Ovary (tissue), 3 donors: ENCODE results near the gene PVALB.

Source experiments
- CTCF ChIP-seq, 3 donors: fragments of 450-650 bp in 2 of 3; fragments of 200-600 bp in 1 of 3; IDR thresholded peaks; one replicate each; pipeline versions ENCODE4 v1.5.1 to v1.8.0; 2016 to 2022; ENCODE audit warnings: antibody characterized with exemption in 3 of 3, mild to moderate bottlenecking in 1 of 3
- EP300 ChIP-seq: sonication (generic); formaldehyde crosslinking; IDR thresholded peaks from one replicate; pipeline ENCODE4 v1.6.1; 2017; ENCODE audit warnings: antibody characterized with exemption
- donor health status: DM: no; HTN: no; CAD: no.

GRCh38 chr22:36863979-36864378, 47.1 kb upstream of the PVALB start:
- no peak for TF ChIP-seq CTCF (IDR thresholded peaks at IDR 0.05)
- no peak for TF ChIP-seq EP300
